ENCODE measurements around the gene DGKI.

DNA sequence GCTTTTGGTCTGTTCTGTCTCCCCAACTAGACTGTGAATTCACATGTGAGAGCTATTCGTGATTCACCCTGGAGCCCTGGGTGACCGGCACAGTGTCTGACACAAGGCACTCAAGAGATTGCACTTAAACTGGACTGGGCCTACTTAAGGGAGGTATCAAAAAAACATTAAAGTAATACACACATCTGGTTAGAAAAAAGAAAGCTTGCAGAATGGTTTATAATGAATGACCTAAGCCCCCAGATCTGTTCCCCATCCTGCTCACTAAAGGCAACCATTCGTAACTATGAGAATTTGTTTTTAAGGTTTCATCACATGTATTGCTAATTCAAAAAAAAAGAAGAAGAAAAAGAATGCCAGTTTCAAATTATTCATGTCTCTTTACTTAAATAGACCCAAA is 74.5 kb downstream of the DGKI start:
- TF ChIP-seq, protein P1, sequence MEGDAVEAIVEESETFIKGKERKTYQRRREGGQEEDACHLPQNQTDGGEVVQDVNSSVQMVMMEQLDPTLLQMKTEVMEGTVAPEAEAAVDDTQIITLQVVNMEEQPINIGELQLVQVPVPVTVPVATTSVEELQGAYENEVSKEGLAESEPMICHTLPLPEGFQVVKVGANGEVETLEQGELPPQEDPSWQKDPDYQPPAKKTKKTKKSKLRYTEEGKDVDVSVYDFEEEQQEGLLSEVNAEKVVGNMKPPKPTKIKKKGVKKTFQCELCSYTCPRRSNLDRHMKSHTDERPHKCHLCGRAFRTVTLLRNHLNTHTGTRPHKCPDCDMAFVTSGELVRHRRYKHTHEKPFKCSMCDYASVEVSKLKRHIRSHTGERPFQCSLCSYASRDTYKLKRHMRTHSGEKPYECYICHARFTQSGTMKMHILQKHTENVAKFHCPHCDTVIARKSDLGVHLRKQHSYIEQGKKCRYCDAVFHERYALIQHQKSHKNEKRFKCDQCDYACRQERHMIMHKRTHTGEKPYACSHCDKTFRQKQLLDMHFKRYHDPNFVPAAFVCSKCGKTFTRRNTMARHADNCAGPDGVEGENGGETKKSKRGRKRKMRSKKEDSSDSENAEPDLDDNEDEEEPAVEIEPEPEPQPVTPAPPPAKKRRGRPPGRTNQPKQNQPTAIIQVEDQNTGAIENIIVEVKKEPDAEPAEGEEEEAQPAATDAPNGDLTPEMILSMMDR (IDR thresholded peaks at IDR 0.05 in 8 of 11, conservative IDR thresholded peaks at IDR 0.05 in 3 of 11), result no peak
- TF ChIP-seq POLR2AphosphoS5 (IDR thresholded peaks at IDR 0.05), result no peak

Measured in spleen (tissue), 7 donors.